Stimulated activated CD4-positive, alpha-beta T cell treated with anti-CD3 and anti-CD28 coated beads, TNF-alpha, amount 100 ng/mL, for 1 hour (primary cell): ENCODE data around the gene ATG16L2.
A peak's percentile ranks its signal among the peaks of the same experiment; 100 is the strongest.
"Not testable (repeated sequence)": the region's sequence is repeated elsewhere in the genome, so short reads cannot be mapped to it uniquely, and the experiment has no call there.

Source experiments
- DNase-seq, 3 donors: peaks; one replicate each; pipeline ENCODE4 v3.0.0-alpha.2; 2020; ENCODE audit warnings: low read depth in 3 of 3, low spot score in 1 of 3

The ATG16L2 gene

DNA sequence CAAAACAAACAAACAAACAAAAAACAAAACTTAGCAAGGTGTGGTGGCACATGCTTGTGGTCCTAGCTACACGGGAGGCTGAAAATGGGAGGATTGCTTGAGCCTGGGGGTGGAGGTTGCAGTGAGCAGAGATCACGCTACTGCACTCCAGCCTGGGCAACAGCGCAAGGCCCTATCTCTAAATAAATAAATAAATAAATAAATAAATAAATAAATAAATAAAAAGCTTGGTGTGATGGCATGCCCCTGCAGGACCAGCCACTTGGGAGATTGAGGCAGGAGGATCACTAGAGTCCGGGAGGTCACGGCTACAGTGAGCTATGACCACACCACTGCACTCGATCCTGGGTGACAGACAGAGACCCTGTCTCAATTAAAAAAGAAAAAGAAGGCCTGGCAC, 11.4 kb upstream of the ATG16L2 start:
- DNase-seq = no peak

- no peak for DNase-seq
Measured at GRCh38 chr11:72805216-72805615, 9.0 kb upstream of the ATG16L2 start.

- DNase-seq = not testable (repeated sequence)
Measured at GRCh38 chr11:72806378-72806777, 7.8 kb upstream of the ATG16L2 start.

DNA sequence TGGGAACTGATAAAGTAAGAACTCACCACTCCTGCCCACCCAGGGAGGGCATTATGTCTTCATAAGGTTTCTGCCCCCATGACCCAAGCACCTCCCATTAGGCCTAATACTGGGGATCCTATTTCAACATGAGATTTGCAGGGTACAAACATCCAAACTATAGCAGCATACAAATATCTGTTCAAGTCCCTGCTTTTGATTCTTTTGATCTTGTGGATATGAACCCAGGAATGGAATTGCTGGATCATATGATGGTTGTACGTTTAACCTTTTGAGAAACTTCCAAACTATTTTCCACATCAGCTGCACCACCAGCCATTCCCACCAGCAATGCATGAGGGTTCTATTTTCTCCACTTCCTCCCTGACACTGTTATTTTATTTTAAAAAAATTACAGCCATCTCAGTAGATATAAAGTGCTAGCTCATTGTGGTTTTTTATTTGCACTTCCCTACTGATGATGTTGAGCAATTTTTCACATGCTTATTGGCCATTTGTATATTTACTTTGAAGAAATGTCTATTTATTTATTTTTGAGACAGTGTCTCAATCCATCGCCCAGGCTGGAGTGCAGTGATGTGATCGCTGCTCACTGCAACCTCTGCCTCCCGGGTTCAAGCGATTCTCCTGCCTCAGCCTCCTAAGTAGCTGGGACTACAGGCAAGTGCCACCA, 7.1 kb upstream of the ATG16L2 start:
- no peak for DNase-seq

GRCh38 chr11:72807792-72808191, 6.4 kb upstream of the ATG16L2 start:
- DNase-seq = no peak

DNA sequence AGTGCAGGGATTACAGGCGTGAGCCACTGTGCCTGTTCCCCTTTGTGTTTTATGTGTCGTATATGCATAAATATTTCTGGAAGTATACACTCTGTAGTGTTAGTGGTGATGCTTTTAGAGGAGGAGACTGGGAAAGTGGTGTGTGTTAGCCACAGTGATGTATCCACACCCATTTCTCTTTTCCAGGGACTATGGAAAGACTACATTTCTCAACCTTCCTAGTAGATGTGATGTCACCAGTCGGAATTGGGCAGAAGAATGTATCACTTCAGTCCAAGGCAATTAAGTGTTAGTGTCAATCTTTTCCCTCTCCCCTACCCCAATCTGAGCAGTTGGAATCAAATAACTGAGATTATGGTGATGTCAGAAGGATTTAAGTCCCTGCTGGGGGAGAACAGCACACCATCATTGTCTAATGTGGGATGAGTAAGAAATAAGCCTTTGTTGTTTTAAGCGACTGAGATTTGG, 5.8 kb upstream of the ATG16L2 start:
- no peak for DNase-seq

DNA sequence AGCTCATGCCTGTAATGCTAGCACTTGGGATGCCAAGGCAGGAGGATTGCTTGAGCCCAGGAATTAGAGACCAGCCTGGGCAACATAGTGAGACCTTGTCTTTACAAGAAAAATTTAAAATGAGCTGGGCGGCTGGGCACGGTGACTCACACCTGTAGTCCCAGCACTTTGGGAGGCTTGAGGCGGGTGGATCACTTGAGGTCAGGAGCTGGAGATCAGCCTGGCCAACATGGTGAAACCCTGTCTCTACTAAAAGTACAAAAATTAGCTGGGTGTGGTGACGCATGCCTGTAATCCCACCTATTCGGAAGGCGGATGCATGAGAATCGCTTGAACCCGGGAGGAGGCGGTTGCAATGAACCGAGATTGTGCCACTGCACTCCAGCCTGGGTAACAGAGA, 2.5 kb upstream of the ATG16L2 start:
- DNase-seq = not testable (repeated sequence)

DNA sequence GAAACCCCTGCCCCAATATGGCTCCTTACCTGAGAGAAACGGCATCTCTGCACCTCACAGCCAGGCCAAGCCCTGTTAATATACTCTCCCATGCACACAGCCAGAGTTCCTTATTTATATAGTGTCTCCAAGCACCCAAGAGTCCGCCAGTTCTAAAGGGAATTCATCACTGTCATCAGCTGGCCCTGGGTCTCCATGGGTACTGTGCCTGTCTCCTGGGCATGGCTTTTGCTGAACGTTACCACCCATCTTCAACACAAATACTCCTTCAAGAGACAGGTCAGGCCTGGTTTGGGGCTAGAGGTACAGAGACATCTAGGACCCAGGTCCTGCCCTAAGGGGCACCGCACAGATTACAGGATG, 1.6 kb upstream of the ATG16L2 start:
- DNase-seq = no peak

DNA sequence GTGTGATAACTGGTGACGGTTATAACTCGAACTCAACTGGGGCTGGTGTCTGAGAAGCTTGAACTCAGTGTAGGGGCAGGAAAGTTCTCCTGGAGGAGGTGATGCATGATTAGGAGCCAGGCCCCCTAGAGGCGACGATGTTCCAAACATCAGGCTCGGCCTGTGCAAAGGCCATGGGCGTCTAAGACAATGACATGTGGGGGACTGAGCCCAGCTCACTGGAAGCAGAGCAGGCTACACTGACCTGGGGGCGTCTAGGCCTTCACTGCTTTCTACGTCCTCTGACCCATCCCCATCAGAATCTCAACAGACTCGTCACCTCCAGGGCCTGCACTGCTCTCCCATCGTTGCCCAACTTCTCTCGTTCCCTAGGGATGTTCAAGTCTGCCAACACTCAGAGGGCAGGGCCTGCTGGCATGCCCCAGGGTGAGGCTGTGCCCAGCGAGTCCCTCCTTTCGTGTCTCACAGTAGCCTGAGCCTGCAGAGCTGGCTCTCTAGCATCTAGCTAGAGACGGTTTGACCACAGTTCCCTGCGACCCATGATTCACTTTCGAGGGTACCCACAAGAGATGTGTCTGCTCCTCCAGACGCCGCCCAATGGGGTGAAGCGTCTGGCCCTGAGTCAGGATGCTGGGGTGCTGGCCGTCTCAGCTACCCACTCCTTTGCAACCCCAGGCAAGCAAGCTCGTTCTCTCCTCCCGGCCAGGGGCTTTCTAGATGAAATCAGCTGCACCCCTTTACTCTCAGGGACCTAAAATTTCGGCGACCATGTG, 1.1 kb upstream of the ATG16L2 start:
- DNase-seq = peak in 2 of 3 donors; percentile 43 to 48

- peak in 1 of 3 donors; percentile 47 for DNase-seq
Measured at GRCh38 chr11:72813740-72814285, 398 bp upstream of the ATG16L2 start.

DNA sequence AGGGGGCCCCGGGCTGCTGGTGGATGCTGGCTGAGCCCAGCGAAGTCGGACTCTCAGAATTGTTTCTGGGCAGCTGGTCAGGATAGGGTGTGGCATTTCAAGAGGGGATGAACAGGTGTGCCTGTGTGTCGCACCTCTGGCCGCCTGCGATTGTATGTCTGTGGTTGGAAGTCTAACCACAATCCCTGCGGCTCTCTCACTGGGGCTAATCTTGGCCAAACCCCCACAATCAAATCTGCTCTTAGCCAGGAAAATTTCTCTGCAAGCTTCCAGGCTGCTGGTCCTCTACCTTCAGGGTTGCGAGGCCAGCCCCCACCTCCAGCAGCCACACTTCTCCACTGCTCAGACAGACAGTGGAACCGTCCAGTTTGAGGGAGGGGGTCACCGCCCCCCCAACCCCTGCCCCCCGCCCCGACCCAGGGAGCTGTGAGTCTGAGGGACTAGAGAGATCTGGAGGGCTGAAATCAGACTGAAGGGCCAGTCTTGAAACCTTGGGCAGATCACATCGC, 953 bp downstream of the ATG16L2 start:
- no peak for DNase-seq

GRCh38 chr11:72816404-72816990, 2.3 kb downstream of the ATG16L2 start:
- no peak for DNase-seq

GRCh38 chr11:72817966-72818365, 3.8 kb downstream of the ATG16L2 start:
- DNase-seq = no peak

DNA sequence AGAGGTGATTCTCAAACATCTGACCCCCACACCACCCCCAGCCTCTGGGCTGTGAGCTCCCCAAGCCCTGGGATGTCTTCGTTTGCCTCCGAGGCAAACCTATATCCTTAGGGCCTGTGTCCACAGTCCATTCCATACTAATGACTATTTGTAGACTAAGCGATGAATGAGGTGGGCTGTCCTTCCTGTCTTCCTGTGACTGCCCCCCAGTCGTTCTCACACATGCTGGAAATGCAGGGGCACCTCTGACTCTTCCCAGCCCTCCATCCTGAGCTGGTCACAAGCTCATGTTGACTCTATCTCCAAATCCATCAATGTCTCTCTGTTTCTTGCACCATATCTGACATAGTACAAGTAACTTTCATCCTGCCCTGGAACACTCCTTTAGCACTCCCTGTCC, 4.8 kb downstream of the ATG16L2 start:
- DNase-seq = no peak

DNA sequence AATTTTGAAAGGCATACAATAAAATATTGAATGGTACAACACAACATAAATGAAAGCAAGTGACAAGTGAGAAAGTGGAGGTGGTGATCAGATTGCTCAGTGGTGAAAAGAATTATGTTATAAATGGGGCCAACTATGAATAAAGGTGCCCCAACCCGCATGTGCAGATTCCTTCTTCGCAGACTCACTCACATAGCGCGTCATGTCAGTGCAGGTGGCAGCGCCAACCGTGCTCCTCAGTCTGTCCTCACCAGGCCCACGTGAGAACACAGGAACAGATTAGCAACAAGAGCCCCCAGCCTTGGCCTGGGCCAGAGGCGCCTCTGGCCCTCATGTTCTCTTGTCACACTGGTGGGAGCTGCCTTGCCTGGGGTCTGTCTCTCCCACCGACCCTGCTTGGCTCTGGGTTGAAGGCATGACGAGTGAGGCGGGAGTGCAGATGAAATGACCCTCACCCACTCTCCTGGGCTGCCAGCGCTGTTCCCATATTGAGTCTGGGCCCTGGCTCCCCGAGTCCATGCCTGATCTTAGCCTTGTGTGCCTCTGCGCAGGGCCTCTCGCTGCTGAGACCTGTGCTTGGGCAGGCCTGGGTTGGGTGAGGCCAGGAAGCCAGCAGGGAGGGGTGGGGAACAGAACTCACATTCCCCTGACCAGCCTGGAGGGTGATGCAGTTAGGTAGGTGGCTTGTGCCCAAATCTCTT, 6.4 kb downstream of the ATG16L2 start:
- no peak for DNase-seq

DNA sequence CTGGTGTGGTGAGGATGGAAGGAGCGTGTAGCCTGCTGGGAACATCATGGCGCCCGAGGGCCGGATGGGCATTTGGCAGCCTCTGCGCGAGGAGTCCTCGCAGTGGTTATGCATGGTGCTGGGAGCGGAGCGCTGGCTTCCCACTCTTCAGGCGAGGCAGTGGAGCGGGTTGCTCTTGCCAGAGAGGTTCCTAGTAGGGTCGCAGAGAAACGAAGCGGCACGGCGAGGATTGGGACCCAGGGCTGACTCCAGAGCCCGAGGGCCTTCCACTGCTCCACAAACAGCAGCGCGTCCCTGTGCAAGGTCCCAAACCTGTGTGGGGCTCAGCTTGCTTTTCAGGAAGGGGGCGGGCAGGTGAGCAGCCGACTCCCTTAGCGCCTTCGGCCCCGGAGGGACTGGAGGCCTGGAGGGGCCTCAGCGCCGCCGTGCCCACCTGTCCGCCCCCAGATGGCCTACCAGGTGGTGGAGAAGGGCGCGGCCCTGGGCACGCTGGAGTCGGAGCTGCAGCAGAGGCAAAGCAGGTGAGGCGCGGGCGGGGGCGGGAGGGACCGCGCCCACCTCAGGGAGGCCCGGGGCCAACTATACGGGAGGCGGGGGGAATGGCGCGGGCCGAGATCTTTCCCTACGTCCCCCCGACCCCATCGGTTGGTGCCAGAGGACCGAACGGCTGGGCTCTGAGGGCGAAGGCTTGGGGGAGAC, 7.2 kb downstream of the ATG16L2 start:
- DNase-seq = no peak

- DNase-seq = peak; percentile 72 to 92 (median 75)
Measured at GRCh38 chr11:72821920-72822799, 7.9 kb downstream of the ATG16L2 start.

DNA sequence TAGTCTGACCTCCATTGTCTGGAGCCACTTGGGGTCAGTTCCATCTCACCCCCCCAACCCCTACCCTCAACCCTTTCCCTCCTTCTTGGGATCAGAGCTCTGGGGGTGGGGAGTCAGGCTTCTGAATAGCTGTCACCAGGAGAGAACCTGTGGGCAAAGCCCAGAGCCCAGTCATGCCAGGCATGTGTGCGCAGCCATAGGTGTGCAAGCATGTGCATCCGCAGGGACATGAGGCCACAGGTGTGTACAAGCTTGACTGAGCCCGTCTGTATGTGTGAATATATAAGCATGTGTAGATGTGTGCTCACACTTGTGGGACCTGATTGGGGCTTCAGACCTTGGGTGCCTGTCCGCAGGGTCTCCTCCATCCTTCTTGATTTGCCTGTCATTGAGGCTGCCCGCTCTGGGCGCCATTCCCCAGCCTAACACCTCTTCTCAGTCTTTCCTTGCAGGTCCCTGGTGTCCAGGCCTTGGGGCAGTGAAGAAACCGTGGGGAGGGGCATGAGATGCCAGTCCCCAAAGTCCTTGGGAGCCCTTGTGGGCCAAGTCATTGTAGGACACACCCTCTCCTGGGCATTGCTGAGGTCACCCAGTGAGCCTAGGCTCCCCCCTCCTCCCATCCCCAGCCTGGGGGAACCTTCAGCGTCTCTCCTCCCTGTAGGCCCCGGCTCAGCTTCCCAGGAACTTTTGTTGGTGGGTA, 9.0 kb downstream of the ATG16L2 start:
- DNase-seq = no peak

DNA sequence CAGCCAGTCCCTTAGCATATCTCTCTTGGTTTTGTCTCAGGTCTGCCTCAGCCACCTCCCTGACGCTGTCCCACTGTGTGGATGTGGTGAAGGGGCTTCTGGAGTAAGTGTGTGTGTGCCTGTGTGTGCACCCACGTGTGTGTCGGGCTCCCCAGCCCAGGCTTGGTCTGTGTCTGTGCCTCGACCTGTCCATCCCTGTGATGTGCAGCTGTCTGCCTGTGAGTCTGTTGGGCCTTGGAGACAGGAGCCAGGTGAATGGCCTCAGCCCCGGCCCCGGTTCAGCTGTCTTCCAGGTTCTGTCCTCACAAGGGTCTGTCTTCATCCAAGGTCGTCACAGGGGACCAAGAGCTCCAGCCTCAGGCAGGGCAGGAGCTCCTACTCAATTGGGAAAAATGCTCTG, 9.8 kb downstream of the ATG16L2 start:
- DNase-seq = no peak
